HG03045 (cell line): ENCODE data around the gene FOXN1.
"Not testable (repeated sequence)": the region's sequence is repeated elsewhere in the genome, so short reads cannot be mapped to it uniquely, and the experiment has no call there.

Experiments used
- ATAC-seq: cut with Tn5 transposase; IDR thresholded peaks from one replicate; pipeline ENCODE4 v1.9.1; 2021; ENCODE audit warnings: mild to moderate bottlenecking, moderate library complexity; ENCODE audit not compliant: unreplicated experiment

The FOXN1 gene

DNA sequence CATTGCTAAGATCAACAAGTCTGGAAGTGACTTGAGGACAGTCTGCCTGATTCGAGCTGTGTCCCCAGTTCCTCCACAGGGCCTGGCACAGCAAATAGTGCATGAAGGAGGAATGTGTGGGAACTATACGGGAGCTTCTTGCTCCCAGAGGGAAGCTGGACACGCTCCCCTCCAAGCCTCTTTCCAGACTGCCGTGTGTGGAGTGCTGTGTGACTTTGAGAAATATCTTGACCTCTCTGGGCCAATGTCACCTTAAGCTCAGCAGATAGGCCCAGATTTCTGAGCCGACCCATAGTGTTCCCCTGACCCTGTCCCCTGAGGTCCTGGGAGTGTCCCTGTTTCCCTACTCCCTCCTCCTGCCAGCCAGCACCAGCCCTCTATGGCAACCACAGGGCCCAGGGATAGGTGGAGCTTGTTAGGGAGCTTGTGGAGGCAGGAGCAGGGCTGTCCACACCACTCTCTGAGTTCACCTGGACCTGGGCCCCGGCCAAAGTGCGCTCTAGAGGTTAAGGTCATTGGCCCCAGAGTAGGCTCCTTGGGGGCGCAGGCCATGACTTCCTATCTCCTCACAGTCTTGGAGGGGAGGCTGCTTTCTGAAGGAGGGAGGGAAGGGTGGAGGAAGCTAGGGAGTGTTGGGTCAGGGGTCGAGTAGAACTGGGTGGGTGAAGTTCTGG is 6.3 kb upstream of the FOXN1 start:
- no peak for ATAC-seq

DNA sequence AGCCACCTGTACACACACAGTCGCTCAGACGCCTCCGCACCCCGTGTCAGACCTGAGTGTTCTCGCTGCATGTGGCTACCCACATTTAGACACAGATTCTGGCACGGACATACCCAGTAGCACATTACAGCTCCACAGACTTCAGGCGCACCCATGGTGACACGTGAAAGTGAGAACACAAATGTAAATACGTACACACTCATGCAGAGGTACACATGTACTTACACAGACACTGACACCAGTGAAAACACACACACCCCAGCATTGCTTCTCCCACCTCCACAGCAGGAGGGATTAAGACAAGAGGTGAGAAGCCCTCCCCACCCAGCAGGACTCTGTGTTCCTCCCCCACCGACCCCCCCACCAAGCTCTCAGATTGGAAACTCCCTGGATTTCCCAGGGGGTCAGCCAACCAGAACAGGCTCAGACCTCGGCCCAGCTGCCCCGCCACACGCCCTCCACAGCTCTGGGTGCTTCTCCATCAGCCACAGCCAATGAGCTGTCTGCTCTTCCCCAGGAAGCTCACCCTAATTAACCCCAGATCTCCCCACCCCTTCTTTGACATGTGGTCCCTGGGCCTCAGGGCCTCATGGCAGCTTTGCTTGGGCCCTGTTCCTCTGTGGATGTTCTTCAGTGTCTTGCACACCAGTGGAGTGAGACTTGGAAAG is 5.3 kb upstream of the FOXN1 start:
- peak; percentile 48 for ATAC-seq

DNA sequence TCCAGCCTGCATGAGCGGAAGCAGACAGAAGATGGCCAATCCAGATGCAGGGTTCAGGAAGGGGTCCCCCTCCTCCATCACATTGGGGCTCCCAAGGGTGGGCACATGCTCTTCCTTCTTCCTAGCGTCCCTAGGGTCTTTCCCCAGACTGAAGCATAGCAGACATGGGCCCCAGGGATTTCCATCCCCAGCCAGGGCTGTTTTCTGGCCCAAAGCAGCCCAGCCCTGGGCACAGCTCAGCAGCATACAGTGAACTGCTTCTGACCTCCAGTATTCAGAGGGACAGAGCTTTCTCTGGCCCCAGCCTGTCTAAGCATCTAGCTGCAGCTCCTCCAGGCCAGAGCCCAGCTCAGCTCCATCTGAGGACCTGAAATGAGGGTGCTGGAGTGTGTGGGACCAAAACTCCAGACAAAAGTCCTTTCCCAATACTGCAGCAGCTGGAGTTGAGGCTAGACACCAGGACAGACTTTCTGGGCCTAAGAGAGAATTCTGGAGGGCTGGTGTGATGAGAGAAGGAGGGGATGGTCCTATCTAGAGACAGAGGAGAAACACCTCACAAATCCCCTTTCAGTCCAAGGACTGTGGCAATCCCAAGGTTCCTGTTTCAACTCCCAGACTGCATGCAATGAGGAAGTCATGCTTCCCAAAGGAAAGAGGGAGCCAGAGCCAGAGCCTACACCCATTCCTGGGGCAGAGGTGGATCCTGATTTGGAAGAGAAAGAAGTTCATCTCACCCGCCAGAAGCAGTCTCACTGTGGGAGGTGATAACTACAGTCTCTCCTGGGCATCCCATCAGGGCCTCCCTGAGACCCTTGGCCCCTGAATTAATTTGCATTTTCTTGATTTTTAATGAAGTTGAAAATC is 4.5 kb upstream of the FOXN1 start:
- ATAC-seq: no peak

DNA sequence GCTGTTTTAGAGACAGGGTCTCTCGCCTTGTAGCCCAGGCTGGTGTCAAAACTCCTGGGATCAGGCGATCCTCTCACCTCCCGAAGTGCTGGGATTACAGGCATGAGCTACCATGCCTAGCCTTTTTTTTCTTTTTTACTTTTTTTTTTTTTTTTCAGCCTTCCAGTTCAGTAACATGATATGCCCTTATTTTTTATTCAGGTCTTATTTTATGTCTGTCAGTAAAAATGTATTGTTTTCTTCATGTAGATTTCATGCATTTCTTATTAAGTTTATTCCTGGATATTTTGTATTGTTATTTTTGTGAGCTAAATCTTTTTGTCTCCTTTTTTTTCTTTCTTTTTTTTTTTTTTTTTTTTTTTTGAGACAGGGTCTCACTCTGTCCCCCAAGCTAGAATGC is 2.7 kb upstream of the FOXN1 start:
- ATAC-seq: no peak

DNA sequence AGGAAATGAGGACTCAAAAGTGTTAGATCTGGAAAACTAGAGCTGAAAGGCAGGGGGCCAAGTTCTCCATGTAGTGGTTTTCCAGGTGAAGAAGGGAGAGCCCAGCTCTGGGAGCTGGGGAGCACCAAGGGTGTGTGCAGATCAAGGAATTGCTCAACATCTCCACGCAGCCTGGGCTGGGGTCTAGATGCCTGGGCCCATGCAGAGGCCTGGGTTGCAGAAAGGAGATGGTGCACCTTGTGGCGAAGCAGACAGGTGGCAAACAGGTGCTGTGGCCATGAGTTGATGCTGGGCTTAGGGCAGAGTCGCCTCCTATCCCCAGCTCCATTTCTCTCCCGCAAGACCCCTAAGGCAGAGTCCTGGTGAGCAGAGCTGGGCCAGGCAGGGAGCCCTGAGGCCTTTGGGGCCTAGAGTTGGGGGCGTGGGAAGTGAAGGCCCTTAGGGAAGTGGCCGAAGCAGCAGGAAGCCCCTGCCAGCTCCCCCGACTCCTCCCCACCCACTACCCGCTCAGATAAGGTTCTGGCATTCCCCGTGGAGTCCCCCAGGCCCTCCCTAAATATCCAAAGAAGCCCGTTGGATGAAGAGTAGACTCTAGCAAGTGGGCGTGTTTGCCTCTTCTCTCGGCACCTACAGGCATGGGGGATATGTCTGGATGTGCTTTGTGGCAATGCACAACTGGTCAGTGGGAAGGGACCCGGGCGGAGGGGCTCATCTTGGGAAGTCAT is 777 bp downstream of the FOXN1 start:
- ATAC-seq: no peak

DNA sequence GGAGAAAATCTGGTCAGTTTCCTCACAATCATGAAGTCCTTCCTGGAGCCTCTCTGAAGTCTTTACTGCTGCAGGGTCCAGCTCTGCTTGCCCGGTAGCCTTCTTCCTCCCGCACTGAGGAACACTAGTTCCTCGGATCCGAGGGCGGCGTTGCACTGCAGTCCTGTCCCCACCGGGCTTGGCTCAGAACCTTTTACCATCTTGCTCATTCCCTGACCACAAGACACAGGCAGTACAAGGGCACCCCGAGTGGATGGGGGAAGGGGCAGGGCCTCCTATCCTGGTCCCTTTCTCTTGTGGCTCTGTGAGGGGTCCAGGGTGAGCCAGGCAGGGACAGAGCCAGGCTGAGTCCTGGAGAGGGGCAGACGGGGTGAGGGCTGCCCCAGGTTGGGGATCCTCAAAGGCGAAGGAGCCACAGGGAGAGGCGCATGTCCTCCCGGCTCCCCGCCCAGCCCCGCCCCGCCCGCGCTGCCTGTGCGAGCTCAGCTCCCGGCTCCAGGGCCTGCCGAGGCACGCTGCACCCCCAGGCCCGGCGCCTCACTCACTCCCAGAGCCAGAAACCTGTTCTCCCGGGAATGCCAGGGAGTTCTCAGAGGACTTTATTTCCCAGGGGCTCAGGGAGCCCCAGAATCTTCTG is 1.5 kb downstream of the FOXN1 start:
- no peak for ATAC-seq

DNA sequence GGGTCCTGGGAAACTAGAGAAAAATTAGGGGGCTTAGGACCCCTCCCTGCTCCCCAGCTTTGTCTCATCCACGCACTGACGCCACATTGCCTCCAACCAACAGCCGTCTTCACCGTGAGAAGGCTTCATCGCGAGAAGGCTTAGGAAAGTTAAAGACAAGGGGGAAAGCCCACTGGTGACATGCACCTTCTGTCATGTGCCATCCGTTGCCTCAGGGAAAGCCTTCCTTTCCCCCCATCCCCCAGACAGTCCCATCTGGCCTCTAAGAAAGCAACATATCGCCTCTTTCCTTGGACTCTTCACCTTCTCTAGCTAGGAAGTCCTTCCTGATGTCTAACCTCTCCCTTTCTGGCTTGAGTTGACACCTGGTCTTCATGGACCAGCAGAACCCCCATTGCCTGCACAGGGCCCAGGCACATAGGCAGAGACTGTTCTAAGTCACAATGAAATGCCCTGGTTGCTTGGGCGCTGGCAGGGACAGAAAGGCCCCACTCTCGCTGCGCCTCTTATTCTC is 2.1 kb downstream of the FOXN1 start:
- no peak for ATAC-seq

DNA sequence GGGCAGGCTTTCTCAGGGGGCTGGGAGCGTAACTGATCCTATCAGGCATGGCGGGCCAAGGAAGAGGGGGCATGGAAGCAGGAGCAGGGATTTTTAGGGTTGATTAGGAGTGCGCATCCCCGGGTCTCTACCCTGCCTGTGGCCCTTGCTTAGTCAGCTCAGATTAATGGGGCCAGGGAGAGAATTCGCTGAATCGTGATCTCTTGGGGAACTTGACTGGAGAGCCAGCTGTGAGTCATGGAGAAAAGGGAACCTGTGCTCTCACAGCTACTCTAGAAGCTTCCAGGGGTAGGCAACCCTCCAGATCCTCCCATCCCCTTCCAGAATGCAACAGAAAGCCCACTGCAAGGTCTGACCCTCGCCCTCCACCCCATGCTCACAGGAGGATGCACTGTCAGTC is 3.6 kb downstream of the FOXN1 start:
- ATAC-seq: no peak

DNA sequence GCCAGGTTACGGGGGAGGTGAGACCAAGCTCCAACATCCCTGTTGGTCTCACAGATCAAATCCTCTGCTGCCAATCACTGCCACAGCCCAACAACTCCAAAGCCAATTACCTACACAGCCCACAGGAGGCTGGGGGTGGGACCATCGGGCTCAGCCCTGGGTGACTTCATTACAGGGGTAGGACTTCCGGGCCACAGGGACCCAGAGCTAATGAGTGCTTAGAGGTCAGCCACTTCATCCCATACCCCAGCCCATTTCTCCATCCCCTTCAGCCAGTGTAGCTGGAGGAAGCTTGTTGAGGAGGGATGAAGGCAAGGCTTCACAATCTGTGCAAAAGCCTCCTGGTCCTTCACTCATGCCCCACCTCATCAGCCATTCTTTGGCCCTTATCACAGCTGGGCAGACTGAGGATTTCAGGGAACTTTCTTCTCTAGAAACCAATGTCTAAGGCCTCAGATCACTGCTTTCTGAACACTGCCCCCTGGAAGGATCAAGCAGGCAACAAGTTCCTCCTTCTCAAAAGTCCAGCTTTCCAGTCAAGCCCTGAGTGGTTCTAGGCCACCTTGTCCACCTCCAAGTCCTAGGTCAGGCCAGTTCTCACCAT is 5.8 kb downstream of the FOXN1 start:
- no peak for ATAC-seq

DNA sequence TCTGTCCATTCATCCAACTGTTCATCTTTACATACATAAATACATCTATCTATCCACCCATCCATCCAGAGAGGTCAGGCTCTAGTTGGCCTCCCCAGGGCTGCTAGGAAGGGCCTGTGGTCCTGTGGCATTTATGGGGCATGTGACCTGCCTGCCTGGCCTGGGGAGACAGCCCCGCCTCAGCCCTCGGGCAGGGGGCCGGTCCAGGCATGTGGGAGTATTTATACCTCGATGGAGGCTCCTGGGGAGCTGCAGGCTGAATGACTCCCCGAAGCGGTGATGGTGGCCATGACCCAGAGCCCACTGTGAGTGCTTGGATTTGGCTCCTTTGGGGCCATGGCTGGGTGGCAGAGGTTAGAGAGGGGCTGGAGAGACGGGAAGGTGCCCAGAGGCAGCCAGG is 7.3 kb downstream of the FOXN1 start:
- no peak for ATAC-seq

DNA sequence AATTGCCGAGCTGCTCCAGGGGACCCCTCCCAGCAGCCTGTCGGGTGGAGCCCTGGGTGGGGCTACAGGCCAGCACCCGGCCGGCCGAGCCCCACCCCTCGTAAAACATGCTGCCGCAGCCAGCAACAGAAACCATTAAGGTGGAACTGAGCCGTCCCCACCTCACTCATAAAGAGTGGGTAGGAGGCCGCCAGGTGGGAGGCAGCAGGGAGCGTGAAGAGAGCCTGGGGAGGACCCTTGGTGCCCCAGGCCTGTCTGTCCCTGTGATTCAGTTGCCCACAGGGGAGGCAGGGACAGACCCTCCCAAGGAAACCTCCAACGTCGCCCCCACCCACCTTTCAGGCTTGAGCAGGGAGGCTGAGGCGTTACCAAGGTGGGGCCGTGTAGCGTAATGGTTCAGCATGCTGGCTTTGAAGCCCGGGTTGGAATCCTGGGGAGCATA is 8.4 kb downstream of the FOXN1 start:
- no peak for ATAC-seq

DNA sequence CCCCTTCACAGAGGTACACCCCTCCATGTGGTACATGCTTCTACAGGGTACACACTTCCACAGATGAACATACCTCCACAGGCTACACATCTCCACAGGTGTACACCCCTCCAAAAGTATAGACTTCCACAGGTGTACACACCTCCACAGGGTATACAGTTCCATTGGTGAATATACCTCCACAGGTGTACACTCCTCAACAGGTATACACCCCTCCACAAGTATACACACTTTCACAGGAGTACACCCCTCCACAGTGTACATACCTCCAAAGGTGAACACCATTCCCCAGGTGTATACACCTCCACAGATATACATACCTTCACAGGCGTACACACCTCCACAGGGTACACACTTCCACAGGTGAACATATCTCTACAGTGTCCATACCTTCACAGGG is 9.4 kb downstream of the FOXN1 start:
- no peak for ATAC-seq

DNA sequence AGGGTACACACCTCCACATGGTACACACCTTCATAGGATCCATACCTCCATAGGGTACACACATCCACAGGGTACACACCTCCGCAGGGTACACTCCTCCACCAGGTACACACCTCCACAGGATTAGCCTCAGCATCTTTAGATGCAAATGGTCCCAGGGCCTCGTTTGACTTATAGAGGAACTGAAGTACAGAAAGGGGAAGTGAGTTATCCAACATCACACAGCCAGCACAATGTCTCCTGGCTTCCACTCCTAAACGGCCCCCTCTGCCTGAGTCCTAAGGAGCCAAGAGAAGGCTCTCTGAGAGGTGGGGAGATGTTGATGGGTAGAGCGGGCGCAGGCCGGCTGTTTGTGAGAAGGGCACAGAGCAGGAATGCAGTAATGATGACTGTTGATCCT is 12.0 kb downstream of the FOXN1 start:
- no peak for ATAC-seq

DNA sequence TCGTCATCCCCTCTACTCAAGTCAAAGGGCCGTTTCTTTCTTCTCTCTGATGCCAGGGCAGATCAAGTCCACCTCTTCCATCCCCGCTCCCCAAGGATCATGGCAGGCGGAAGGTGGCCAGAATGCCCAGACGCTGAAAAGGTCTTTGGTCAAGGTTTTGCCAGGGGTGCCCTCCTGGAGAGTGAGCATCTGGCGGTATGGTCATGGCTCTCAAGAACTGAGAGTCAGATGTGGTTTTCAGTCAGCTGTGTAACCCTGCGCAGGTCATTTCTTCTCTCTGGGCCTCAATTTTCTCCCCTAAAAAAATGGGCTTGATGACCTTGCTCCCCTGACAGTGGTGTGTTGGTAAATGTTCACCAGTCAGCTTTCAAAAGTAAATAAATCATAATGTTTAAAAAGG is 12.4 kb downstream of the FOXN1 start:
- no peak for ATAC-seq

DNA sequence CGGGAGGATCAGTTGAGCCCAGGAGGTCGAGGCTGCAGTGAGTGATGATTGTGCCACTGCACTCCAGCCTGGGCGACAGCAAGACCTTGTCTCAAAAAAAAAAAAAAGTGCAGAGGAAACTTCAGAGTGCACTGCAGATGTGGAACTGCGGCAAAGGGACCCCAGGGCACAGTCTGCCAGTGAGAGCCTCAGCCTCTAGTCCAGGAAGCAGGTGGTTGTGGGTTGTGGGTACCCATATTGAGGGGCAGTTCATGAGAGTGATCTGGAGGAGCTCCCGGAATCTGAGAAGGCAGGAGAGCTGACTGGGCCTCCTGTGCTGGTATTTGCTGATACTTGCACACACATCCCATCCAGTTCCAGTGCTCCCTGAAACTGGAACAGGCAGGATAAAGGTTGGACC is 13.1 kb downstream of the FOXN1 start:
- no peak for ATAC-seq

DNA sequence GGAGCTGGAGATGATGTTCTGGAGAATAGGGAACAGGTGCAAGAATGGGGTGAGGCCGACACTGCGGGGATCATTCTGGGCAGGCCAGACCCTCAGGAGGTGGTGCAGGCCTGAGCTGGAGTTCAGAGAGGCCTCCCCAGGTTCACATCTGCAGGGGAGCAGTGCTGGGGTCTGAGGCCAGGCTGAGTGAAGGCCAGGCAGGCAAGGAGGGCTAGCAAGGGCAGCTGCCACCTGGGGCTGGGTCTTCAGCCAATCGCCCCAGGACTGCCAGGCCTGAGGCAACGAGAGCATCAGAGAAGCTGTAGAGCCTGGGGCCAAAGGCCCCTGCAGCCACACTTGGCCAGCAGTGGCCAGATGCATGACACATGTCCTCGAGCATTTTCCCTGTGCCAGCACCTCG is 14.5 kb downstream of the FOXN1 start:
- no peak for ATAC-seq

DNA sequence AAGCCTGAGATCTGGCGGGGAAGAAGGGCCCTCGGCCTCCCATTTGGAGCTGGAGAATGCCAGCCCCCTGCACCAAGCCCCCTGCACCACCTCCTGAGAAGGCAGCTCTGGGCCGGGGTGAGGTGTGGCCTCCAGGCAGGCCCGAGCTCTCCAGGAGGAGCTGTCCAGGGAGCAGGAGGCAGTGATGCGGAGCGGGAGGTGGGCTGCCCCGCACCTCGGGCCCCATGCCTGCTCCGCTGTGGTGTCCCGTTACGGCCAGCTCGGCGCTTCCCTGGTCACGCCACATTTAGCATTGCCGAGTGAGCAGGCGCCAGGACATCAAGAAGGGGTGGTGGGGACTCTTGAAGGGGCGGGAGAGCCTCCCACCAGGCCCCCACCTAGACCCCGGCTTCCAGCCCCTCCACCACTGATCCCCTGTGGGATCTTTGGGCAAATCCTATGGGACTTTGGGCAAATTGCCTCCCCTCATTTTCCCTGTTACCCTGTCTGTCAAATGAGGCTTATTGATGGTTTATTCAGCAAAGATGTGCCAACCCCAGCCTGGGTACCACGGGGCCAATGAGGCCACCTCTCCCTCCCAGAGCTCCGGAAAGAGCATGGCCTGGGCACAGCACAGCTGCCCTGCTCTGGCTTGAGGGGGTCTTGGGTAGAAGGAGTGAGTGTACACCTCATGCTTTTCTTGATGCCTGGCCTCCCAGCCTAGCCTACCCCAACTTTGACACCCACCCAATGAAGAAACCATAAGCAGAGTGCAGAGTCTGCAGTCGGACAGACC is 15.3 kb downstream of the FOXN1 start:
- no peak for ATAC-seq

DNA sequence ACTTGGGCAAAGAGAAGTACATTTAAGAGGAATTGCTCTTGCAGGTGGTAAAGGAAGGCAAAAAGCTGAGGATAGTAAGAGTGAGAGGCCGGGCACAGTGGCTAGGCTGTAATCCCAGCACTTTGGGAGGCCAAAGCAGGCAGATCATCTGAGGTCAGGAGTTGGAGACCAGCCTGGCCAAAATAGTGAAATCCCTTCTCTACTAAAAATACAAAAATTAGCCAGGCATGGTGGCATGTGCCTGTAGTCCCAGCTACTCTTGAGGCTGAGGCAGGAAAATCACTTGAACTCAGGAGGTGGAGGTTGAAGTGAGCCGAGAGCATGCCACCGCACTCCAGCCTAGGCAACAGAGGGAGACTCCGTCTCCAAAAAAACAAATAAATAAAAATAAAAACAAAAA is 16.1 kb downstream of the FOXN1 start:
- not testable (repeated sequence) for ATAC-seq

DNA sequence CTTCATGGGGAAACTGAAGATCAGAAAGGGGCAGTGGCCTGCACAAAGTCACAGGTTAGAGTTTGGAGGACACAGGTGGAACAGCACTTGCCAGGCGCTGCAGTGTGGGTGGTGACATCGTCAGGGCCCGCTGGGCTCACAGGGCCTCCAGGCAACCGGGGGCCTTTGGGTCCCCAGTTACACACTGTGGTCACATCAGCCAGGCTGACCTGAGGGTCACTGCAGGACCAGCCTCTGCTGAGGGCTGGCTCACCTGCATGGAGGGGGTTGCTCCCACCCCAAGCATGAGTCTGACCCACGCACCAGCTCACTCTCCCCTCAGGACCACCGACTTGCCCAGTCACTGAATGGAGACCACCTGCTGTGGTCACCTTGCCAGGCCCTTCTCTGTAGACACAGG is 17.0 kb downstream of the FOXN1 start:
- no peak for ATAC-seq
